C4-2B (cell line): ENCODE results near the gene CEP20.

Source experiments
- CTCF ChIP-seq: fragments of 450-650 bp; conservative IDR thresholded peaks from 2 replicates; pipeline ENCODE4 v1.5.1; 2017; ENCODE audit warnings: mild to moderate bottlenecking
- ZFX ChIP-seq: fragments of 450-650 bp; IDR thresholded peaks from 2 replicates; pipeline ENCODE4 v1.6.1; 2017

DNA sequence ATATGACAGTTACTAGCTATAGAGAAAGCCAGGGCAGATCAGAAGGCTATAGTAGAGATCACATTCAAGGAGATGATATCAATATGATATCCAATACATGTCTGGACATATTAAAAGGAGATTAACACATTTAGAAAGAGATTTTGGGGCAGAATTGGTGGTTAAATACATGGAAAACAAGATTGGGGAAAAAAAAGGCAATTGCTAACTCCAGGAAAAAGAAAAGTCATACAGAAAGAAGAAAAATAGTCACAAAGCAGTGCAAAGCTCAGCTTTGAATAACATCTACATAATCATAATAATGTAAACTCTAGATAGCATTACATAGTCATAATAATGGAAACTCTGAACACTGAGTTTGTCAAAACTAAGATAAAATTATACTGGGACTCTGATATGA lies 72.2 kb downstream of the CEP20 start:
- TF ChIP-seq CTCF (no peak), ZFX (no peak)
